Endothelial cell (in vitro differentiated cells): ENCODE results near the gene GNG12. TPM values are rescaled to one million over a fixed set of nuclear protein-coding genes. Genes with fewer than 3 reads are reported as not detected.

Source experiments
- DNase-seq: peaks from one replicate; pipeline ENCODE4 v3.0.0; 2021; ENCODE audit warnings: low spot score
- H3K27ac Mint-ChIP-seq: one replicate; pipeline ENCODE4 v1.8.0; 2021; ENCODE audit warnings: mixed read lengths, inconsistent platforms; ENCODE audit not compliant: unreplicated experiment
- H3K27me3 Mint-ChIP-seq: one replicate; pipeline ENCODE4 v1.8.0; 2021; ENCODE audit warnings: mild to moderate bottlenecking, moderate library complexity, mixed read lengths, inconsistent platforms; ENCODE audit not compliant: unreplicated experiment
- H3K36me3 Mint-ChIP-seq: one replicate; pipeline ENCODE4 v1.8.0; 2021; ENCODE audit warnings: mild to moderate bottlenecking, low read depth, mixed read lengths, inconsistent platforms; ENCODE audit not compliant: unreplicated experiment
- H3K4me1 Mint-ChIP-seq: one replicate; pipeline ENCODE4 v1.8.0; 2021; ENCODE audit warnings: mild to moderate bottlenecking, mixed read lengths, inconsistent platforms; ENCODE audit not compliant: unreplicated experiment
- H3K4me3 Mint-ChIP-seq: one replicate; pipeline ENCODE4 v1.8.0; 2021; ENCODE audit warnings: mild to moderate bottlenecking, mixed read lengths, inconsistent platforms; ENCODE audit not compliant: unreplicated experiment
- H3K9me3 Mint-ChIP-seq: one replicate; pipeline ENCODE4 v1.8.0; 2021; ENCODE audit warnings: mixed read lengths, inconsistent platforms; ENCODE audit not compliant: unreplicated experiment
- CTCF ChIP-seq: fragments of 200-600 bp; sonication (generic); IDR thresholded peaks from one replicate; pipeline ENCODE4 v1.5.0; 2021; ENCODE audit warnings: antibody characterized with exemption; ENCODE audit not compliant: unreplicated experiment
- total RNA-seq: library from RNA; stranded (reverse); fragmentation: NEBNext Ultra II Directional; extraction: Animal tissue kit (Norgen Biotek cat#: 25700); gene quantifications from one replicate; pipeline ENCODE4 v1.2.1, GENCODE V29; 2021; ENCODE audit not compliant: unreplicated experiment

Gene GNG12
- total RNA-seq, 1 donor from 2014 or later = 26.2 TPM

GRCh38 chr1:67652800-67653199, 180.5 kb downstream of the GNG12 start:
- Mint-ChIP-seq H3K4me1 (no peaks in the 10 kb centered on the region), H3K9me3 (no peaks in the 10 kb centered on the region), H3K27ac (no peak overlapping the region), H3K27me3 (no peaks in the 10 kb centered on the region), H3K36me3 (no peaks in the 10 kb centered on the region), H3K4me3 (no peak overlapping the region)
- DNase-seq = no peak
- TF ChIP-seq CTCF = no peak

Other genes starting within 250 kb of the GNG12 start
- gene GADD45A, start 148.3 kb downstream of the GNG12 start, total RNA-seq = 46.5 TPM
- gene DIRAS3, start 217.2 kb upstream of the GNG12 start, total RNA-seq = 0.49 TPM